RWPE1 (cell line): Measurements from ENCODE around the gene NR3C1.

ENCODE experiments used
- CTCF ChIA-PET: fragments of 350-600 bp; sonication (Branson Sonifier 250); formaldehyde crosslinking; extraction: SDS; loops from one replicate; lab custom pipeline; 2021; lab: Yijun Ruan, JAX
- POLR2A ChIA-PET: fragments of 400-600 bp; formaldehyde crosslinking; extraction: SDS; loops from one replicate; lab custom pipeline; 2020; ENCODE audit warnings: antibody characterized with exemption; ENCODE audit not compliant: low non-redundant PET; lab: Yijun Ruan, JAX
- DNase-seq: peaks from one replicate; pipeline ENCODE4 v3.0.0; 2012; ENCODE audit warnings: low spot score
- H3K27ac ChIP-seq: fragments of 450-650 bp; 2 replicates; pipeline ENCODE4 v1.5.1; 2017
- CTCF ChIP-seq: fragments of 450-650 bp; conservative IDR thresholded peaks from 2 replicates; pipeline ENCODE4 v1.5.1; 2017; ENCODE audit warnings: low read depth, mild to moderate bottlenecking

NR3C1 gene

GRCh38 chr5:143261748-143262392 lies 141.6 kb downstream of the NR3C1 start:
- POLR2A ChIA-PET = no interaction called here
- no peak for TF ChIP-seq CTCF
- no peak overlapping the region for H3K27ac ChIP-seq
- CTCF ChIA-PET = interaction anchor here (0.6 kb wide), 1 partner anchor 11 kb away, joined by 3 read pairs; no protein-coding TSS in a partner anchor
- peak; percentile 65 for DNase-seq

- ChIA-PET CTCF (no interaction called here), POLR2A (no interaction called here)
- DNase-seq = no peak
- TF ChIP-seq CTCF = no peak
- H3K27ac ChIP-seq = no peak overlapping the region
These were observed 144.3 kb downstream of the NR3C1 start for GRCh38 chr5:143259254-143259605.

- ChIA-PET POLR2A (no interaction called here), CTCF (no interaction called here)
- no peak for TF ChIP-seq CTCF
- no peak overlapping the region for H3K27ac ChIP-seq
- peak; percentile 57 for DNase-seq
These were observed 144.8 kb downstream of the NR3C1 start for GRCh38 chr5:143258559-143259253.

GRCh38 chr5:143254819-143255218 lies 148.7 kb downstream of the NR3C1 start:
- DNase-seq = no peak
- H3K27ac ChIP-seq = no peak overlapping the region
- ChIA-PET CTCF (no interaction called here), POLR2A (interaction anchor here (0.6 kb wide), 1 partner anchor 149 kb away, joined by 3 read pairs; no protein-coding TSS in a partner anchor)
- no peak for TF ChIP-seq CTCF

- no peak for DNase-seq
- ChIA-PET POLR2A (no interaction called here), CTCF (no interaction called here)
- TF ChIP-seq CTCF = no peak
- H3K27ac ChIP-seq = no peak overlapping the region
These were observed 151.5 kb downstream of the NR3C1 start for GRCh38 chr5:143251946-143252345.

- TF ChIP-seq CTCF = no peak
- no peak overlapping the region for H3K27ac ChIP-seq
- ChIA-PET POLR2A (no interaction called here), CTCF (no interaction called here)
- DNase-seq = no peak
These were observed 152.3 kb downstream of the NR3C1 start for GRCh38 chr5:143251190-143251589.
